ENCODE data around the gene PRPF8. TPM values are rescaled to one million over a fixed set of nuclear protein-coding genes. Genes with fewer than 3 reads are reported as not detected.

Gene PRPF8
- total and polyA plus RNA-seq, 2 of the 13 experiments (the other 11 are each of a cell fraction or from before 2014, with no cell fraction given): 112 to 179 TPM

DNA sequence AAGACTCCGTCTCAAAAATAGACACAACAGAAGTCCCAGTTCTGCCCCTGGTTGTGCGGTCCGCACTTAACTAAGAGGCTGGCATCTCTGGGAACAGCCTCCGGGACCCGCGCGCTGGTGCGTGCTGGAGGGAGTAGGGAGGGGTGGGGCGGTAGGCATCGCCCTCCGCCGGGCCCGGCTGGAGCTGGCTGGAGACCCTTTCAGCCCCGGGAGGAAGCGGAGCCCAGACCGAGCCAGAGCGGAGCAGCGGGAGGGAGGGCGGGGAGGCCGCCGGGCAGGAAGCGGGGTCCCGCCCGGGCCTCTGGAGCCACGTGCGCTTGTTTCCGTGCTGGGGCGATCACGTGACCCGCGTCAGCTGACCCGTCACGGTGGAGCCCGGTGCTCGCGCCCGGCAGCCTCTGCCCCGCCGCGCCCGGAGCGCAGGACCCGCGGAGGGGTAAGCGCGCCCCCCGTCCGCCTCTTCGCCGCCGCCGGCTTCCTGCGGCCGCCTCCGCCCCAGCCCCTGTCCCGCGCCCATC lies 39.7 kb upstream of the PRPF8 start, which contains the start of gene WDR81 (continued):
- TF ChIP-seq ZBTB7A (CRISPR knock-in tag; IDR thresholded peaks at IDR 0.05) (no peak), BRD4 (CRISPR knock-in tag; IDR thresholded peaks at IDR 0.05) (no peak), MXD4 (CRISPR knock-in tag; IDR thresholded peaks at IDR 0.05) (peak; percentile 87), AKAP8 (CRISPR knock-in tag; IDR thresholded peaks at IDR 0.05) (no peak), ZNF768 (CRISPR knock-in tag; IDR thresholded peaks at IDR 0.05) (no peak), ZBTB38 (CRISPR knock-in tag; IDR thresholded peaks at IDR 0.05) (no peak), ZNF329 (CRISPR knock-in tag; IDR thresholded peaks at IDR 0.05; ENCODE audit: low read depth) (no peak), ASH2L (IDR thresholded peaks at IDR 0.05; ENCODE audit: insufficient read length, low read depth, low read length) (peak; percentile 63), RAD21 (CRISPR knock-in tag; IDR thresholded peaks at IDR 0.05) (peak; percentile 42; the same call in 1 of the 2 replicates), ADNP (CRISPR knock-in tag; IDR thresholded peaks at IDR 0.05) (no peak), MIXL1 (CRISPR knock-in tag; IDR thresholded peaks at IDR 0.05) (no peak), ONECUT2 (CRISPR knock-in tag; IDR thresholded peaks at IDR 0.05) (no peak), SAFB2 (CRISPR knock-in tag; IDR thresholded peaks at IDR 0.05; ENCODE audit: borderline replicate concordance, low read depth) (no peak), ZNF317 (CRISPR knock-in tag; IDR thresholded peaks at IDR 0.05) (no peak), ZNF572 (CRISPR knock-in tag; IDR thresholded peaks at IDR 0.05) (no peak), MAFF (IDR thresholded peaks at IDR 0.05; ENCODE audit: low read depth, low read length) (no peak), PRDM4 (CRISPR knock-in tag; IDR thresholded peaks at IDR 0.05; ENCODE audit: borderline replicate concordance) (no peak), MAF1 (CRISPR knock-in tag; IDR thresholded peaks at IDR 0.05; ENCODE audit: borderline replicate concordance) (no peak), ZNF574 (CRISPR knock-in tag; IDR thresholded peaks at IDR 0.05) (no peak), MEIS1 (CRISPR knock-in tag; IDR thresholded peaks at IDR 0.05; ENCODE audit: borderline replicate concordance) (peak; percentile 62; the same call in 1 of the 2 replicates), ZNF879 (CRISPR knock-in tag; IDR thresholded peaks at IDR 0.05) (no peak), ZEB1 (IDR thresholded peaks at IDR 0.05; ENCODE audit: insufficient replicate concordance, low read depth) (no peak), ZNF124 (CRISPR knock-in tag; IDR thresholded peaks at IDR 0.05) (no peak)
- TF ChIP-seq, protein P1, sequence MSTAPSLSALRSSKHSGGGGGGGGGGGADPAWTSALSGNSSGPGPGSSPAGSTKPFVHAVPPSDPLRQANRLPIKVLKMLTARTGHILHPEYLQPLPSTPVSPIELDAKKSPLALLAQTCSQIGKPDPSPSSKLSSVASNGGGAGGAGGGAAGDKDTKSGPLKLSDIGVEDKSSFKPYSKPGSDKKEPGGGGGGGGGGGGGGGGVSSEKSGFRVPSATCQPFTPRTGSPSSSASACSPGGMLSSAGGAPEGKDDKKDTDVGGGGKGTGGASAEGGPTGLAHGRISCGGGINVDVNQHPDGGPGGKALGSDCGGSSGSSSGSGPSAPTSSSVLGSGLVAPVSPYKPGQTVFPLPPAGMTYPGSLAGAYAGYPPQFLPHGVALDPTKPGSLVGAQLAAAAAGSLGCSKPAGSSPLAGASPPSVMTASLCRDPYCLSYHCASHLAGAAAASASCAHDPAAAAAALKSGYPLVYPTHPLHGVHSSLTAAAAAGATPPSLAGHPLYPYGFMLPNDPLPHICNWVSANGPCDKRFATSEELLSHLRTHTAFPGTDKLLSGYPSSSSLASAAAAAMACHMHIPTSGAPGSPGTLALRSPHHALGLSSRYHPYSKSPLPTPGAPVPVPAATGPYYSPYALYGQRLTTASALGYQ (CRISPR knock-in tag; IDR thresholded peaks at IDR 0.05): no peak
- TF ChIP-seq, protein P2, sequence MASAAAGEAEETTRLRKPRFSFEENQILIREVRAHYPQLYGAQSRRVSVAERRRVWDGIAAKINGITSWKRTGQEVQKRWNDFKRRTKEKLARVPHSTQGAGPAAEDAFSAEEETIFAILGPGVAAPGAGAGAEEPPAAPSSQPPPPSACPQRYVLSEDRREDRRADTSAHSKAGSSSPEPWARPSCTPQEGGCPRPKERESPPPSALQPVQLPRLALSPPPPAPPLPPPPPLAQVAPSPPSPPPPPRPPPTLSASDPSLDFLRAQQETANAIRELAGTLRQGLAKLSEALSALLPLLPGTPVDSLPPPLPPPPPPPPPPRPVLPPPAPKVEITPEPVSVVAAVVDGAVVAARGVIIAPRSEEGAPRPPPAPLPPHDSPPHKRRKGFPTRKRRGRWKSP (CRISPR knock-in tag; IDR thresholded peaks at IDR 0.05): no peak
